SHP77 treated with DMSO at 0.1 percent for 48 hours (cell line): ENCODE data around the gene MED27.

ENCODE experiments used
- DNase-seq: peaks from one replicate; lab custom pipeline; 2025; lab: John Stamatoyannopoulos, UW

MED27 gene

DNA sequence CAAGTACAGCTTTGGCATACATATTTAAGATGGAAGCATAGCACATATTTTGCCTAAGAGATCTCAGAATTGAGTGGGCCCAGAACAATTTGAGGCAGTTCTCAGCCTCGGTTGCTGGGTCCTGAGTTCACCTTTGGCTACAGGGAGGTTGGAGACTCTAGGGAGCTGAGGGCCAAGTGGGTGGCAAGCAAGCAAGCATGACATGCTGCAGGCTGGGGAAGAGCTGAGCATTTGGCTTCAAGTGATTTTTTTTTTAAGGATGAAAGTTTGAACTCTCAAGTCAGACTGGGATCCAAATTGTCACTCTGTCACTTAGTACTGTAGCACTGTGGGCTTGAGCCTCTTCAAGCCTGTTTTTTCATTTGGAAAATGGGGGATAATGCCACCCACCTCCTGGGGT is 160.5 kb downstream of the MED27 start:
- DNase-seq = no peak

DNA sequence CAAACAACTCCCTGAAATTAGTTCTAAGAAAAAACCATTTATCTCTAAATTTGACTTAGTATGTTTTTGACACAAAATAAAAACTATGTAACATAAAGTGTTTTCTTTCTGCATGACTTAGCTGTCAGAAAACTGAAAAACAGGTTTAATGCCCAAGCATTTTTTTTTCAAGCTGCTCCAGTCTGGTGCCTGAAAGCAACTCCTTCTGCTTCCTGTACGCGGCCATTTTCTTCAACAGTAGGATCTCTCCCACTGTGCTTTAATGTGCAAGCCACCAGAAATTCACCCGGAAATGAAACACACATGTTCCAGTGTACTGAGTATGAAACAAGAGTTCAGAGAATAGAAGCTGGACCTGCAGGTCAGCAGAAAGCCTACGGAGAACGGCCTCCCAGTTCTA is 161.2 kb downstream of the MED27 start:
- DNase-seq = no peak

DNA sequence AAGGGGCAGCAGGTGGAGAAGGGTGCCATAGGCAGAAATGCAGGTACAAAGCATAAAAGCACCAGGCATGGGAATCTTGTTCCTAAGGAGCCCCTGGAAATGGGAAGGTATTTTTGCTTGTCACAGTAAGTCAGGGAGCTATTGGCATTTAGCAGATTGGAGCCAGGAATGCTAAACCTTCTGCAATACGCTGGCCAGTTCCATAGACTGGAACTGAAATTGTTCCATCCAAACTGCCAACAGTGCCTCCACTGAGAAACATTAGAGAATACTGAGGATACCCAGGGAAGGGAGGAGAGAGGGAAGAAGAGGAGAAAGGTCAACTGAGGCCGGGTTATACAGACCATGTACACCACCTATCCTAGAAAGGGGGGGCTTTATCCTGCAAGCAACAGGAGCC is 162.7 kb downstream of the MED27 start:
- DNase-seq = no peak

DNA sequence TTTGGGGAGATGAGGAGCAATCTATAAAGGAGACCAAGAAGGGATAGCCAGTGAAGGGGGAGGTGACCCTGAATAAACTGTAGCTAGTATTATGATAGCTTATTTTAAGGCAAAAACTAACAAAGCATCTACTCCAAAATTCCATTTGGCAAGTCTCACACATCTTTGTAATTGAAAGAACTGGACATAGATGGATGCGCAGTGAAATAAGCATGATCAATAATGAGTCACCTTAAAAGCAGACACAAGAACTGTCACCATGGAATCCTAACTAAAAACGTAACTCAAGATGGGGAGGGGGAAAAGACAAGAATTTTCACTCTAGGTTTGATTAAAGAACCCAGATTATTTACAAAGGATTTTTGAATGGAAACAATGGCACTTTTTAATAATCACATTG is 164.5 kb downstream of the MED27 start:
- DNase-seq = no peak

DNA sequence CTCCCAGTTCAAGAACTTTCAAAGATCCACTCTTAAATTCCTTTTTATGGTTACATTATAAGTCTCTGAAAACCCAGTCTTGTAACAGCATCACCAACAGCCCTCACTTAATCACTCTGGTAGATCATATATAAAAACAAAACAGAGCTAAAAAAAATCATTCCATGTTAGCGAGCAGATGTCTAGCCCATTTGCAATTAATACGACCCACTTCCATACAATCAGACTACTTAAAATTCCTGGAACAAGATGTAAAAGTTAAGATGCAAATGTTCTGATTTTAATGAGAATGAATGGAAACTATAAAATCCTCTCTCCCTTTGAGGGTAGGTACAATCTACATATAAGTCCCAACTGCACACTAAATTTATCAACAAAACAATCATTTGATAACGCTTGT is 167.0 kb downstream of the MED27 start:
- DNase-seq = no peak

DNA sequence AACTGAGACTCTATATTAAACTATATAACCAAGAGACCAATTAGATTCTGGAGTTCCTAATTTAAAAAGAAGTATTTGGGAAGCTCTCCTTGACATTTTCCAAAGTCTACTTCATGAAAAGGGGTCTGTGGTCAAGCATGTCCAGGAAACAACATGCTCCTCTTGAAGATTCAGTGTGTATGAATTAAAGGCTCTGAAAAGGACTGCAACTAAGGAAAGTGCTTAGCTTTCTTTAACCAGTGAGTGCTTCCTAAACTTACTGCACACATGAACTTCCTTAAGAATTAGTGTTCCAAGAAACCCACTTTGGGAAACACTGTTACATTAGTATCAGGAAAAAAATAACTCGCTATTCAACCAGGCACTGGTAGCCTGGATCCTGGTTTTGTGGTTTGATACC is 167.6 kb downstream of the MED27 start:
- no peak for DNase-seq

DNA sequence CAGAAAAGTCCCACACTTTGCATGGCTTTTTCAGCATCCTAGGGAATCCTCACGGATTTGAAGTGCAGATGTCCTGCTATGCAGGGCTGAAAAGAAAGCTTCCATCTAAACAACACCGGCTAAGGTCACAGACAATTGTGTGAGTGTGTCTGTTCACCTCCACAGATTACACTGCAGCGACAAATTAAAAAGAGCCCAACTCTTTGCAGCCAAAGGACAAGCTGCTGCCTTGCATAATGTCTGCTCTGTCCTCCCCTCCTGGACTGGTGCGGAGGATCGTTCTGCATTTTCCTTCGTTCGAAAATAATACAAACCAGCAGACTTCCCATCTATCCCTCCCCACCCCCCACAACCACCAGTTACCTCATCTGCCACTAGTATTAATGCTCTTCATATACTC is 169.1 kb downstream of the MED27 start:
- no peak for DNase-seq

DNA sequence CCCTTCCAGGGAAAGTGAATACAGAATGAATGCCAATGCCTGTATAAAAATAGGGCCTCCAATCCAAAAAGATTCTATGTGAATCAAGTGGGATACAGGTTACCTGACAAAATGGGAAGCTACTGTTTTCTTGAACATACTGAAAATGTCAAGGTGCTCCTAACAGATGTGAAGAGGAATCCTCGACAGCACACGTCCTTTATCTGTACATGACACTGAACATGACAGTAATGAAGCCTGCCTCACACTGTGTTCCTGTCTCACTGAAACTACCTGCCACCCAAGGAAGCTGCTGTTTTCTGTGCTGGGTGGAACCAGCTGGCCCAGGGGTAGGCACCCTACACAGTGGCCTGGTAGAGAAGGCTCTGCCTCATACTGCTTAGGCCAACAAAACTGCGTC is 174.5 kb downstream of the MED27 start:
- DNase-seq = no peak

DNA sequence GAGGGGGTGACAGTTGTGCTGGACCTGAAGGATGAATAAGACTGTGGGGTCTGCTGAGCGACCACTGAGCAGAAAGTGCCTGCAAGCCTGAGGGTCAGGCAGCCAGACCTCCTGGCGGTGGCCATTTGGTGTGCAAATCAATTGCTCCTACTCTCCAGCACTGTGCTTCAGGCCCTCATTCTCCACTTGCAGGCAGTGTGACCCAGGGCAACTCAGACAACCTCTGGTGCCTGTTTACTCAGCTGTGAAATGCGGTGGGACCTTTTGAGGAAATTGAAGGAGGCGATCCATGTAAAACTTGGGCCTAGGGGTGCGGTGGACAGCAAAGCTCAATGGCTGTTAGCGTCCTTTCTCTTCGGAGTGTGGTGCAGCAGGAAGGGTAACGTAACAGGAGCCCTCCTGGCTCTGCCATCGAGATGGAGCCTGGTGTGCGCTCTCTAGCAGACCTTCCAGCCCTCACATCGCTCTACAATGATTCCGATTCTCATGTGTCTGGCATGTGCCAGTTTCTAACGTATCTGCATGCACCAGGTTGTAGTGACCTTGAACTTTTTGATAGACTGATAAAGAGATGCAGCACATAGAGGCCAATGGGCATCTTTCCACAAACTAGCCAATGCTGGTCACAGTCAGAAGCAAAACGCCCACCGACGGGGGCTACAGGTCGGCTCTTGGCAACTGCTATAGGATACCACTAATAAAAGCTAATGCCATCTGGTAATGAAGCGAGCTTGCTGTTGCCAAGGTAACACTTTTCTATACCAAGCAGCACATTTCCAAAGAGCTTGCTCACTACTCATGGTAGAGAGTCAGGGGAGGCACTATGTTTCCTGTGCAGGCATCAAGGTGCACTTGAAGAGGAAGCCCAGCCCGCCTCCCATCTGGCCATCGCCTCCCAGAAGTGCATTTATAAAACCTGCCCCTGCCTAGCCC is 180.1 kb downstream of the MED27 start:
- DNase-seq = no peak

DNA sequence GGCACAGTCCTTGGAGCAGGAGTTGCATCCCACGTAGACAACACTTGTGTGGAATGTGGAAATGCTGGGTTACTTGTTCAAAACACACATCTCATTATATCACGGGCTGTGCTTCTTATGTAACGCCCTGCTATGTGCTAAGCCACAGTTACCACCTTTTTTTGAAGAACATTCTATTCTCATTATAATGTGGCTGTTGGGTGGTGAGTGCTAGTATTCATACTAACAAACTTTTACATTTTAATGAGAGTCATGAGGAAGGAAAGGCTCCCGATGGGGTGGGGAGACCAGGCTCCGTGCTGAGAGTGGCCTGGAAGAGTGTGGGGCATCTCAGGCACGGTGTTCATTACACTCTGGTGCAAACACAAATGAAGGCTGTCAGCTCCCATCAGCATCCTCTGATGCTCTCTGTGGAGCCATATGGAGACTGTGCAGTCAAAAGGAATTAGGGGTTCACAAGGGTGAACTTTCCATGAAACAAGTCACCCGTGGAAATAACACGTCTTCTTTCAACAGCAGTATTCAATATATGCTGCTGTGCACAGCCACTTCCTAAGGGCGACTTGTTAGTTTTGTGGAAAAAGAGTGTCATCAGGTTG is 186.7 kb downstream of the MED27 start:
- DNase-seq = no peak

DNA sequence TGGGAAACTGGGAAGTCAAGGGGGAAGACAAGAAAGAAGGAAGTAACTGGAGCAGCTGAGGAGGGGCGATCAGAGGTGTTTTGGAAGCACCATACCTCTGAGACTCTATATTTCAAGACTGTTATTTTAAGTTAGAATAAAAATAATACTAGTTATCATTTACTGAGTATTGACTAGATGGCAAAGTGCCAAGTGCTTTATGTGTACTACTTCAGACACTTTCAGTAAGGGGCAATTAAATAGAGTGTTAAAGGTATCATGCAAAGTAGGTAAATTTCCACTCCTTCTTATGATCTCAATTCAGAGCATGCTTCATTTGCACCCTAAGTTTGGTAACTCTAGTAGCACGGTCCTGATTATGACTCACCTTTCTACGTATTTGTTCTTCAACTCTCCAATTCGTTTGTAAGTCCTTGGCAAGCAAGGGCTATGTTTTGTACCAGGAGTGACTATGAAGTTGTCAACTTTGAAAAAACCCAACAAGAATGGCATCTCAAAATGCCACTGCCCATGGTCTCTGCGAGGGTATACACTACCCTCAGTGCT is 187.4 kb downstream of the MED27 start:
- DNase-seq = no peak

DNA sequence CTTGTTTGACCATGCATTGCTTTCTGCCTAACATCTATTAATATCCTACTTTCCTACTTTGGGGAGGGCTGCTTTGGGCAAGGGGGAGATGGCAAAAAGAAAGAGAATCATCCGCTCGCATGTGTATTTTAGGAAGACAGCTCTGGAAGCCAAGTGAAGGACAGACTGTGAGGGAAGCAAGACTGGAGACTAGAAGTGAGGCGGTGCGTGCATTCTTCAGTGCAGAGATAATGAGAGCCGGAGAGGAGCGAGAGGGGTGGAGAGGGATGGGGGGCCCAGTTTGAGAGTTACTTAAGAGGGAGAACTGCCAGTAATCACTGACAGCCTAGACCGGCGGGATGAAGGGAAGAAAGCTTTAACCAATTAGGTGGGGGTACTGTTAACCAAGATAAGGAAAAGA is 188.1 kb downstream of the MED27 start:
- no peak for DNase-seq

DNA sequence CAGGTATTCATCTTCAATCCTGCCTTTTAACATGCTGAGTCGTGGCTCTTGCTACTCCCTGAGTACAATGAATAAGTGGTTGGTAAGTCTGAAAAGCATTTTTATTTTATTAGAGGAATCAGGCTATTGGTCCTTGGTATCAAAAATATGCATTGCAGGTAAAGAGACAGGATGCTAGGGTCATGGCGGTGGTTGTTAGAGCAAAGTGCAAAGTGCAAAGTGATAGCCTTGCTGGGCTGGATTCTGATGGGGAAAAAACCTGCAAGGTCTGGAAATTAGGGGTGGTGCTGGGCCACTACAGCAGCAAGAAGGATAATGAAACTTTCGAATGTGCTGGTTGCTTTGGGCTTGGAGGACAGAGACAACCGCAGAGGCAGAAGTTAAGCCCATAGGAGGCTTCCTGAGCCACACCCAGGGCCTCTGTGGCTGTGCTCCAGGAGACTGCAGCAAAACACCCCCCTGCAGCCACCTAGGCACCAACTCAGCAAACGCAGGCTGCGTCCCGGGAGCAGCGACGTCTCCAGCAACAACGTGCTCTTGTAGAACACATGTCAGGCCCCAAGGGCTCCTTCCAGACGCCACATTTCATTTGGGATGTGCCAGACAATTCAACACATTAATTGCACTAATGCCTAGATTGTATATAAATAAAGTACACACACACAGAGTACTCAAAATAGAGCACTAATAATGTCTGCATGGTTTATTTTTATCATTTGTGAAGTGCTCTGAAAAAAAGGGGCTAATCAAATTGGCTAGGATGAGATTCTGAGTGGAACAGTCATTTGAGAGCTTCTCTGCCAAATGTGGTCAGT is 190.0 kb downstream of the MED27 start:
- no peak for DNase-seq

DNA sequence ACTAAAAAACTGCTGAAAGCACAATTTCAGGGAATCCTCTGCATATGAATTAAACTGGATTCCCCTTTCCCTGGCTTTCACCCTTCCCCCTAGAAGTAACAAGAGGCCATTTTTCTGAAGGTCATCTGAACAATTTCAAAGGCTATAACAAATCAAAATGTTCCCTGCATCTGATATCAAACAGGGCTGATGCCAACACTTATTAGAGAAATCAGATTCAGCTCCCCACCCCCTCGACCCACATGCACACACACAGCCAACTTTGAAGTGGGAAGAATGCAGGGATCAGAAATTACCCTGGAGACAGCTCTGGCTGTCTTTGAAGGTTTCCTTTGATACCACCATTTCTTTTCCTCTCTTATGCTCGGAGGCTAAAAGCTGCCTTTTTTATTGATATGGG is 190.7 kb downstream of the MED27 start:
- no peak for DNase-seq

DNA sequence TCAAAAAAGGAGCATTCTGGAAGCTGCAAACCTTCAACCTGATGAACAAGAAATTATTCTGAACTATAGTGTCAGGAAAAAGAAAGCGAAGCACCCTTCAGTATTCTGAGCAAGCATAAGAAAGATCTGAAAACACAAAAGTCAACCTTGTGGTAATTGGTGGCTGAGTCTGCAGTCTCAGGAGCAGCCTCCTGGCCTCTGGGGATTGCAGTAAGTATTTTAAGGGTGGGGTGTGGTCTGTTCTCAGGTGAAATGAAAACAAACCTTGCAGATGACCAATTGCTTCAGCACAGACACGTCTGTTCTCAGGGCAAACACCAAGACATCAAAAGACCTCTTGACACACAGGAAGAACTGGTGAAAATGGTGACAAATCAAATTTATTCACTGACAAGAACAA is 192.0 kb downstream of the MED27 start:
- DNase-seq = no peak

DNA sequence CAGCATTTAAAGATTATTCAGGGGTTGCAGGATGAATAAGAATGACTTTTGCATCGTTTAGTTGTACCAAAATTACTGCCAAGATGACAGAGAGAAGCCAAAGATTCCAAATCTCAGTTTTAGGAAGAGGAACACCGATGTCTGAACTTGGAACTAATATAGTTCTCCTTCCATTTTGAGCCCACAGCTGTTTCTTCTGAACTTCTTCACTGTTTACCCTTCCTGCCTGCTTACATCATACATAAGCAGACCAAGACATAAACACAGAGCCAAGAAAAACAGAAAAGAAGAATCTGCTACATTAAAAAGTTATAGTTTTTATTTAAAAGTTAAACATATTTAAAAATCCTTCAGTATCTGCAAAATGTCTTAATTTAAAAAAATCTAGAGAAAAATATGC is 192.8 kb downstream of the MED27 start:
- DNase-seq = no peak

DNA sequence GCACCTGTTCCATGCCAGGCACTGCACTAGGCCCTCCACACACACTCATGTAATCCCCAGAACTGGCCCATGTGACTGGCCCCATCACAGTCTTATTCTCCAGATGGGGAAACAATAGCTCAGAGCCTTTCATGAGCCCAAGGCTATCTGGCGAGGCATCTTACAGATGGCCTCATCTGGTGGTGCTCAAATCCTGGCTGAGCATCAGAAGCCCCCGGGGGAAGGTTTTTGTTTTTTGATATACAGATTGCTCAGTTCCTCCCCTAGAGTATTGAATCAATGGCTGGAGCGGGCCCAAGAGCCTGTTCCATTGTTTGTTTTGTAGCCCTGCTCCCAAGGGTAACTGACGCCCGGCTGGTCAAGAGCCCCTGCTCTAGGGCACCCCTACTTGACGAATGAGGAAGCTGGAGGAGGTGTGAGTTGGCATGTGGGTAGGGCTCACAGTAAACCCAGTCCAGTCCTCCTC is 194.5 kb downstream of the MED27 start:
- DNase-seq = no peak

DNA sequence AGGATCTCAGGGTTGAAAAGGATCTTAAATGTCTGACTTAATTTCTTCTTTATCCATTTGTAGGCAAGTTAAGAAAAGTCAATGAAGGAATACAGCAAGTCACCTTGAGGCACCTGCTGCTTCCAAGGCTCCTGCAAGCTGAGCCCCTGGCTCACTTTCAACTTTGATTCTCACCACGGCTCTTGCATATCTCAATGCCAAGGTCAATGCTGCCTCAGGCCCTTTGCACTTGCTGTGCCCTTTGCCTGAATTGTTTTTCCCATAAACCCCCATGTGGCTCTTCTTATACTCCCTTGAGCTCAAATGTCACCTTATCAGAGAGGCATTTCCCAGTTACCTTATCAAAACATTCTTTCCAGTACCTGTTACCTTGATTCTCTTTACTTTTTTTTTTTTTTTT is 195.4 kb downstream of the MED27 start:
- no peak for DNase-seq

DNA sequence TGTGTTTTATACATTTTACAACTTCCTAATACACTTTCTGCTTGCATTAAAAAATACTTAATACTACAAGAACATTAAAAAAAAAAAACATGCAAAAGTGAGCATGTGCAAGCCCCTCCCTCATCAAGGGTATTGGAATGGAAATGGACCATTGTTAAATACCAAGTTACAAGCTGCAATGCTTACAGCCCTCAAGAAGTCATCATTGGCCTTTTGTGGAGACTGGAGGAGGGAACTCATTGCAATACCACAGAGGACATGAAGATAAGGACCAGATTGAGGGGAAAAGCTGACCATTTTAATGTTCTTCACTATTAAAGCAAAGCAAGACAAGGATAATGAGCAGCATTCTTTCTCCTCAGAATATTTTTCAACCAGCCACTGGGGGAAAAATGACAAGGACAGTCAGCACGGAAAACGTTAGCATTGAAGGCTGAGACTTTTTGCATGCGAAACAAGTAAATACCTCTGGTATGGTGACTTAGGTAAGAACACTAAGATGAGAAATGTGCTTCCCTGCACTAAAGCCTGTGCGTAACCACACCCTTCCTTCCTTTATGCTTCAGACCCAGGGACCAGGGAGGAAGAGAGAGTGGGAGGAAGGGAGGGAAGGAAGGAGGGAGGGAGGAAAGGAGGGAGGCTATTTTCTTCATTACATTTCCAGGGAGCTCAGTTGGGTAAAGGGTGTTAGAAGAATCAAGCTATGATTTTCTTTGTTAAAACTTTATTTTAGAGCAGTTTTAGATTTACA is 198.7 kb downstream of the MED27 start:
- no peak for DNase-seq

DNA sequence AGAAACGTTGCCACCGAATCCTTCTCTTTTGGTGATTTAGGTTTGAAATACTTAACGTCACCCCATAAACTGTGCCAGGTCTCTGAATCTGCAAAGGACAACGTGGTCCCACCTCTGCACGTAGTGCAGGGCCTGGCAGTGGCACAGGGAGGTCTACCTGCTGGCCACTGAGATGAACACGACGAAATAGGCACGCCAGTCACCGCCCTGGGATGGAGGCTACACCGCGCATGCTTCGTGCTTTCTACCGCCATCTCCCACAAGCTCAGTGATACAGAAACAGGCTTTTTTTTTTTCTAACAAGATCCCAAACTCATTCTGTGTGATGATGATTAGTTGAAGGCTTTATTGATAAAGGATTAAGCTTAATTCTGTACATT is 199.8 kb downstream of the MED27 start:
- no peak for DNase-seq

DNA sequence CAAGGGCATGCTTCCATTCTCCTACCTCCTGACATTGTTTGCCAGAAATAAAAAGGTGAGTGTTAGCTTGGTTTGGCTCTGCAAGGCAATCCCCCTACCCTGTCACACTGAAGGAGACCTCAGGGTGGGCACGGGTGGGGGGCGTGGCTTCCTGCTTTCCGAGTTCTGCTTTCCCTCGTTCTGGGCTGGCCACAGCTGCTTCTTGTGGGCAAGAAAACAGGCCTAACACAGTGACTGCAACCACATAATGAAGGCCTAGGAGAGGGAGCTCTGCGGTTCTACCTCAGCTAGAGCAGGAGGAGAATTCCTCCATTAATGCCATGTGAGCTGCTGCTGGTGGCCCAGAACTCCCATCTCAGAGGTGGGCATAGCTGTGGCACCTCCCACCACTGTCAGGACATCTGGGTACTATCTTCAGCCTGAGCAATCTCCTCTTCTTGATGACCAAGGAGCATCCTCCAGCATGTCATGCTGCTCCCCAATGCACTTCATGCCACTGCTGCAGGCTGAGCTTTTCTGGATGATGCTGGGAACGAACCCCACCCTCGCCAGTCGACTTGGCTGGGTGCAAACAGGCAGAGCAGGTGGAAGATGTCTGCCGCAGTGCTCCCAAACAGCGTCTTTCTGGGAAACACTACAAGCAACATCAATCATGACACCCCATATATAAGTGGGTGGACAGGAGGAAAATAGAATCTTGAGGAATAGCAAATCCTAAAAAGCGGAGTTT is 200.3 kb downstream of the MED27 start:
- DNase-seq = no peak
